HCT116 (cell line): ENCODE results near the gene FERMT3. TPM values are rescaled to one million over a fixed set of nuclear protein-coding genes. Genes with fewer than 3 reads are reported as not detected.
A peak's percentile ranks its signal among the peaks of the same experiment; 100 is the strongest.

Experiments used
- ATAC-seq: fragments of 200-7000 bp; cut with Tn5 transposase; 2 replicates; pipeline ENCODE4 v1.9.1; 2020; ENCODE audit warnings: mild to moderate bottlenecking, moderate library complexity
- BruUV-seq: library from RNA; stranded (reverse); fragments of 400-500 nt; replicated peaks from 2 replicates; lab custom pipeline; 2021; lab: Mats Ljungman, UMichigan
- CTCF ChIA-PET: fragments of 300-600 bp; sonication (Branson Sonifier 250); formaldehyde crosslinking; loops from one replicate; lab custom pipeline; 2021; ENCODE audit warnings: antibody characterized with exemption; lab: Charles Lee
- POLR2A ChIA-PET: fragments of 300-600, 350-600 bp; sonication (Branson Sonifier 250); formaldehyde crosslinking; loops from one replicate; lab custom pipeline; 2021; ENCODE audit warnings: antibody characterized with exemption; lab: Charles Lee
- RAD21 ChIA-PET, 2 experiments: fragments of 300-600 bp; sonication (Branson Sonifier 250); formaldehyde crosslinking; loops; one replicate each; lab custom pipeline; 2023; ENCODE audit warnings: low total read pairs in 2 of 2; ENCODE audit not compliant: uncharacterized antibody in 2 of 2, unreplicated experiment in 2 of 2, low non-redundant PET in 1 of 2; lab: Charles Lee
- DNase-seq: peaks from one replicate; pipeline ENCODE4 v3.0.0-alpha.2; 2010; ENCODE audit warnings: low read depth, low spot score
- H2AFZ ChIP-seq: fragments of 200-600 bp; shearing (Covaris generic), sonication (generic); 2 replicates; pipeline ENCODE4 v1.6.1; 2017; ENCODE audit warnings: low read depth, mixed run types, mixed read lengths, antibody characterized with exemption, low read length; ENCODE audit not compliant: poor library complexity, severe bottlenecking
- H3K27ac ChIP-seq: 2 replicates; pipeline ENCODE4 v1.5.1; 2012; ENCODE audit warnings: low read depth, low read length
- H3K27me3 ChIP-seq: fragments of 200-600 bp; sonication (generic); 2 replicates; pipeline ENCODE4 v1.6.1; 2016; ENCODE audit warnings: mixed run types, low read length, mixed read lengths; ENCODE audit not compliant: insufficient read depth
- H3K36me3 ChIP-seq, 2 experiments: fragments of 200-500 bp in 1 of 2; fragments of 200-600 bp in 1 of 2; sonication (Bioruptor generic) in 1 of 2; sonication (generic) in 1 of 2; 2 replicates each; pipeline versions ENCODE4 v1.5.1 to v1.6.1; 2014 to 2016; ENCODE audit warnings: low read length in 2 of 2, inconsistent platforms in 1 of 2, mixed read lengths in 1 of 2, mixed run types in 1 of 2; ENCODE audit not compliant: insufficient read depth in 2 of 2, control insufficient read depth in 1 of 2
- H3K4me1 ChIP-seq, 2 experiments: fragments of 200-600 bp in 1 of 2; sonication (generic) in 1 of 2; 2 replicates each; pipeline versions ENCODE4 v1.5.1 to v1.6.1; 2012 to 2017; ENCODE audit warnings: low read length in 2 of 2, inconsistent platforms in 1 of 2, mild to moderate bottlenecking in 1 of 2, mixed read lengths in 1 of 2, mixed run types in 1 of 2, moderate library complexity in 1 of 2; ENCODE audit not compliant: insufficient read depth in 2 of 2, control insufficient read depth in 1 of 2
- H3K4me2 ChIP-seq: fragments of 200-600 bp; sonication (generic); 2 replicates; pipeline ENCODE4 v1.6.1; 2017; ENCODE audit warnings: mixed run types, low read length, mixed read lengths
- H3K4me3 ChIP-seq, 2 experiments: fragments of 200-600 bp in 1 of 2; sonication (generic) in 1 of 2; replicated peaks in 1 of 2; 2 replicates each; pipeline ENCODE4 v1.5.1; 2011 to 2016; ENCODE audit warnings: low read length in 2 of 2, control low read depth in 1 of 2, low read depth in 1 of 2, mild to moderate bottlenecking in 1 of 2, mixed read lengths in 1 of 2, mixed run types in 1 of 2
- H3K79me2 ChIP-seq: fragments of 200-600 bp; sonication (generic); 2 replicates; pipeline ENCODE4 v1.6.1; 2017; ENCODE audit warnings: mild to moderate bottlenecking, mixed run types, low read length, moderate library complexity, mixed read lengths; ENCODE audit not compliant: insufficient read depth
- H3K9ac ChIP-seq: fragments of 200-600 bp; sonication (generic); 2 replicates; pipeline ENCODE4 v1.6.1; 2016; ENCODE audit warnings: low read length, mixed read lengths
- H3K9me2 ChIP-seq: fragments of 200-600 bp; sonication (generic), shearing (Covaris generic); 2 replicates; pipeline ENCODE4 v1.6.1; 2017; ENCODE audit warnings: mixed run types, mild to moderate bottlenecking, moderate library complexity; ENCODE audit not compliant: insufficient read depth
- H3K9me3 ChIP-seq, 2 experiments: fragments of 200-500 bp in 1 of 2; fragments of 200-600 bp in 1 of 2; sonication (Bioruptor generic) in 1 of 2; sonication (generic) in 1 of 2; 2 replicates each; pipeline ENCODE4 v1.6.1; 2014 to 2017; ENCODE audit warnings: low read length in 2 of 2, mixed read lengths in 2 of 2, inconsistent platforms in 1 of 2, low read depth in 1 of 2, mild to moderate bottlenecking in 1 of 2, mixed run types in 1 of 2, moderate library complexity in 1 of 2; ENCODE audit not compliant: control insufficient read depth in 1 of 2, insufficient read depth in 1 of 2
- H4K20me1 ChIP-seq: fragments of 200-600 bp; sonication (generic), shearing (Covaris generic); 2 replicates; pipeline ENCODE4 v1.6.1; 2017; ENCODE audit warnings: mixed run types, mild to moderate bottlenecking, moderate library complexity; ENCODE audit not compliant: insufficient read depth
- CBX3 ChIP-seq: IDR thresholded peaks from 2 replicates; pipeline ENCODE4 v1.6.1; 2012; ENCODE audit warnings: low read depth
- CEBPB ChIP-seq: IDR thresholded peaks from 2 replicates; pipeline ENCODE4 v1.6.1; 2012; ENCODE audit warnings: low read depth
- CTCF ChIP-seq, 3 experiments: fragments of 200-600 bp in 1 of 3; sonication (generic) in 1 of 3; IDR thresholded peaks in 2 of 3; conservative IDR thresholded peaks in 1 of 3; 2 replicates each; pipeline ENCODE4 v1.5.1; 2012 to 2017; ENCODE audit warnings: low read depth in 2 of 3, low read length in 2 of 3, antibody characterized with exemption in 1 of 3, borderline replicate concordance in 1 of 3, control low read depth in 1 of 3, mild to moderate bottlenecking in 1 of 3, mixed read lengths in 1 of 3, mixed run types in 1 of 3, moderate library complexity in 1 of 3; ENCODE audit not compliant: insufficient read depth in 1 of 3
- ELF1 ChIP-seq: IDR thresholded peaks from 2 replicates; pipeline ENCODE4 v1.6.1; 2012; ENCODE audit warnings: low read depth, borderline replicate concordance
- EZH2phosphoT487 ChIP-seq: fragments of 200-600 bp; IDR thresholded peaks from 2 replicates; pipeline ENCODE4 v1.6.1; 2018; ENCODE audit warnings: antibody characterized with exemption, borderline replicate concordance
- FOSL1 ChIP-seq: IDR thresholded peaks from 2 replicates; pipeline ENCODE4 v1.6.1; 2012; ENCODE audit warnings: low read depth
- POLR2A ChIP-seq: IDR thresholded peaks from 2 replicates; pipeline ENCODE4 v1.7.0; 2011; ENCODE audit warnings: borderline replicate concordance; ENCODE audit not compliant: insufficient read depth, insufficient read length; ENCODE audit errors: extremely low read depth
- POLR2AphosphoS5 ChIP-seq: IDR thresholded peaks from 2 replicates; pipeline ENCODE4 v1.6.1; 2011; ENCODE audit warnings: mild to moderate bottlenecking, low read depth, low read length, moderate library complexity
- SIN3A ChIP-seq: IDR thresholded peaks from 2 replicates; pipeline ENCODE4 v1.6.1; 2012; ENCODE audit warnings: low read depth
- SP1 ChIP-seq: IDR thresholded peaks from 2 replicates; pipeline ENCODE4 v1.6.1; 2012; ENCODE audit warnings: low read depth
- SRF ChIP-seq: IDR thresholded peaks from 2 replicates; pipeline ENCODE4 v1.6.1; 2012; ENCODE audit warnings: low read depth
- TCF7L2 ChIP-seq: IDR thresholded peaks from 2 replicates; pipeline ENCODE4 v1.7.0; 2011; ENCODE audit warnings: borderline replicate concordance, inconsistent platforms; ENCODE audit not compliant: insufficient read depth, insufficient read length; ENCODE audit errors: extremely low read depth
- YY1 ChIP-seq: IDR thresholded peaks from 2 replicates; pipeline ENCODE4 v1.6.1; 2011; ENCODE audit warnings: low read length, low read depth, moderate library complexity, mild to moderate bottlenecking; ENCODE audit not compliant: insufficient replicate concordance; ENCODE audit errors: extremely low read depth
- ZFX ChIP-seq: fragments of 450-650 bp; IDR thresholded peaks from 2 replicates; pipeline ENCODE4 v1.6.1; 2017
- intact Hi-C: fragments of 100-400 bp; cut with micrococcal nuclease; formaldehyde crosslinking; loops from 2 replicates; pipeline ENCODE4 v1.10.0; 2022
- total RNA-seq: library from RNA; stranded (reverse); gene quantifications from one replicate; pipeline ENCODE4 v1.2.1, GENCODE V29; 2021; ENCODE audit not compliant: unreplicated experiment
- TF ChIP-seq, protein P1 (sequence below): IDR thresholded peaks from 2 replicates; pipeline ENCODE4 v1.6.1; 2011; ENCODE audit warnings: mild to moderate bottlenecking, low read length, moderate library complexity; ENCODE audit not compliant: insufficient replicate concordance; ENCODE audit errors: extremely low read depth

Gene FERMT3
- total RNA-seq, 1 experiment from 2014 or later: 4.3 TPM

DNA sequence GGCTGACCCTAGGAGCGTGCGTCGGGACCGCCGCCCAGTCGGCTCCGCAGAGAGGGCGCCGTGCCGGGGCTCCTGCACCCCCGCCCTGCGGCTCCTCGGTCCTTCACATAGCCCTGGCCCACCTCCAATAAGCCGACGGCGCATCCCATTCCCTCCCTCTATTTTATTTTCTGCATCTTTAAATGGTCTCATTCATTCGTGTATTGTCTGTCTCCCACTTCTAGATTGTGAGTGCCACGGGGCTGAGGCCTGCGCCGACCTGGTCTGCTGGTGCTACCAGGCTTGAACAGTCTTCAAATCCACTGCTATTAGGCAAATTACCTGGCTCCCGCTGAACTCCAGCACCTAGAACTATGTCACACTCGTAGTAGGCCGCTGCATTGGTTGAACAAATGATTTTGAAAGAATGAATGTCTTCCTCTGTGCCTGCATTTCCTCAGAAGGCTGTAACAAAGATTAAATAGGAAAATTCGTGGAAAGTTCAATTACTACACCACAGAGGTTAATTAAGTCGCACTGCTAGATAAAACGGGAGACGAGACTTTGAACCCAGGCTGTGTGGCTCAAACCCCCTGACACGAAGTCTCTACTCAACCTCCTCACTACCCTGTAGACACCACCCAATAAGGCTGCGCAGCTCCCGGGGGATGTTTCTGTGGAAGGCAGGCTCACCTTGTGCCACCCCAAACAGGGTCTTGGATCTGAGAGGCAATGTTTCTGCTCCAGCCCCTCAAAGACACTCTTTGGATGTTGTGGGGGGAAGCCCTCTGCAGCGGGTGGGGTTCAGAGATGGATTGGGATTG, 41.4 kb downstream of the FERMT3 start:
- peak overlapping the region; percentile 96 for H3K4me2 ChIP-seq
- H3K27ac ChIP-seq: peak overlapping the region; percentile 94
- H3K9me3 ChIP-seq: no peaks in the 10 kb centered on the region
- CTCF ChIA-PET: interaction anchor here (3.1 kb wide), 1 partner anchor 108 kb away, joined by 15 read pairs; no protein-coding TSS in a partner anchor
- DNase-seq (no peak), ATAC-seq (peak; percentile 2; the same call in 1 of the 2 replicates)
- H3K9ac ChIP-seq: peak overlapping the region; percentile 95
- no peaks in the 10 kb centered on the region for H3K27me3 ChIP-seq
- TF ChIP-seq TCF7L2 (no peak), FOSL1 (no peak), CTCF (IDR thresholded peaks at IDR 0.05 in 2 of 3, conservative IDR thresholded peaks at IDR 0.05 in 1 of 3; ENCODE audit: borderline replicate concordance in 1 of 3, insufficient read depth in 1 of 3, low read depth in 2 of 3, low read length in 2 of 3) (no peak), EZH2phosphoT487 (no peak), POLR2A (peak; percentile 13), SP1 (no peak), POLR2AphosphoS5 (no peak), YY1 (no peak), CEBPB (no peak), ZFX (peak; percentile 78), SRF (no peak), CBX3 (no peak), ELF1 (no peak), SIN3A (no peak)
- TF ChIP-seq, protein P1, sequence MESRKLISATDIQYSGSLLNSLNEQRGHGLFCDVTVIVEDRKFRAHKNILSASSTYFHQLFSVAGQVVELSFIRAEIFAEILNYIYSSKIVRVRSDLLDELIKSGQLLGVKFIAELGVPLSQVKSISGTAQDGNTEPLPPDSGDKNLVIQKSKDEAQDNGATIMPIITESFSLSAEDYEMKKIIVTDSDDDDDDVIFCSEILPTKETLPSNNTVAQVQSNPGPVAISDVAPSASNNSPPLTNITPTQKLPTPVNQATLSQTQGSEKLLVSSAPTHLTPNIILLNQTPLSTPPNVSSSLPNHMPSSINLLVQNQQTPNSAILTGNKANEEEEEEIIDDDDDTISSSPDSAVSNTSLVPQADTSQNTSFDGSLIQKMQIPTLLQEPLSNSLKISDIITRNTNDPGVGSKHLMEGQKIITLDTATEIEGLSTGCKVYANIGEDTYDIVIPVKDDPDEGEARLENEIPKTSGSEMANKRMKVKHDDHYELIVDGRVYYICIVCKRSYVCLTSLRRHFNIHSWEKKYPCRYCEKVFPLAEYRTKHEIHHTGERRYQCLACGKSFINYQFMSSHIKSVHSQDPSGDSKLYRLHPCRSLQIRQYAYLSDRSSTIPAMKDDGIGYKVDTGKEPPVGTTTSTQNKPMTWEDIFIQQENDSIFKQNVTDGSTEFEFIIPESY: no peak
- no peak overlapping the region for H2AFZ ChIP-seq
- peak overlapping the region; percentile 57 to 74 for H3K4me3 ChIP-seq
- peaks cover 0 to 12% of the 10 kb centered on the region in 2 experiments; a peak in 1 of 4 replicates for H3K36me3 ChIP-seq
- no TSS peak for BruUV-seq
- peaks cover 34 to 76% of the 10 kb centered on the region in 2 experiments for H3K4me1 ChIP-seq
- RAD21 ChIA-PET: no interaction called here
- intact Hi-C loops: no loop called here
- H3K79me2 ChIP-seq: peaks cover 50% of the 10 kb centered on the region
- no peaks in the 10 kb centered on the region for H4K20me1 ChIP-seq
- POLR2A ChIA-PET: interaction anchor here (2.4 to 4.6 kb wide), 2 partner anchors 22 to 56 kb away, joined by 5 to 29 read pairs; no protein-coding TSS in a partner anchor
- H3K9me2 ChIP-seq: no peaks in the 10 kb centered on the region
